HG03354 (cell line): ENCODE data around the gene PPEF1.

Experiments used
- ATAC-seq: cut with Tn5 transposase; IDR thresholded peaks from one replicate; pipeline ENCODE4 v1.9.1; 2021; ENCODE audit warnings: mild to moderate bottlenecking; ENCODE audit not compliant: unreplicated experiment, poor library complexity, severe bottlenecking

Gene PPEF1, protein sequence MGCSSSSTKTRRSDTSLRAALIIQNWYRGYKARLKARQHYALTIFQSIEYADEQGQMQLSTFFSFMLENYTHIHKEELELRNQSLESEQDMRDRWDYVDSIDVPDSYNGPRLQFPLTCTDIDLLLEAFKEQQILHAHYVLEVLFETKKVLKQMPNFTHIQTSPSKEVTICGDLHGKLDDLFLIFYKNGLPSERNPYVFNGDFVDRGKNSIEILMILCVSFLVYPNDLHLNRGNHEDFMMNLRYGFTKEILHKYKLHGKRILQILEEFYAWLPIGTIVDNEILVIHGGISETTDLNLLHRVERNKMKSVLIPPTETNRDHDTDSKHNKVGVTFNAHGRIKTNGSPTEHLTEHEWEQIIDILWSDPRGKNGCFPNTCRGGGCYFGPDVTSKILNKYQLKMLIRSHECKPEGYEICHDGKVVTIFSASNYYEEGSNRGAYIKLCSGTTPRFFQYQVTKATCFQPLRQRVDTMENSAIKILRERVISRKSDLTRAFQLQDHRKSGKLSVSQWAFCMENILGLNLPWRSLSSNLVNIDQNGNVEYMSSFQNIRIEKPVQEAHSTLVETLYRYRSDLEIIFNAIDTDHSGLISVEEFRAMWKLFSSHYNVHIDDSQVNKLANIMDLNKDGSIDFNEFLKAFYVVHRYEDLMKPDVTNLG

DNA sequence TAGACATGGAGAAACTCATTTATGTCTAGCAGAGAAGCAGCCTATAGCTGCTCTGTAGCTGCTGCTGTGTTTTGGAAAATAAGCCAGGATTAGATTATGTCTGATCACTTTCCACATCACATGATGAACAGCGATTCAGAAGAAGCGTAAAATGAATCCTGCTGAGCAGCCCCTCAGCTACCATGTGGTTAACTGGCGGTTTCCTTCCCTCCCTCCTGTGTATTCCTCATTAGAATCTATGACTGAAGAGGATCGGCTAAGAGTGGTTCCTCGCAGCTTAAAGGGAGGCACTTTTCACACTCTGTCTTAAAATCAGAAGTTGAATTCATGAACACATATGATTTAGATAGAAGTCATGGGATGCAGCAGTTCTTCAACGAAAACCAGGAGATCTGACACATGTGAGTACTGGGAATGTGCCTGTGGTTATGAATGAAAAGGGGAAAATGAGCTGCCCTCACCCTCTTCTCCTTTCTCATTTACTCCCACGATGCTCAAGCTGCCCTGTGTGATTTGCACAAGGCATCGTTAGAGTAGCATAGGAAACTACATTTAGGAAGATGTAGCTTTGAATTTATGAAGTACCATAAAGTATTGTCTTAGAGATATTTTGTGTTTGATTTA, at the start of gene PPEF1:
PPEF1 (plus strand) TSS at position 220 of the 624 bp plus-strand sequence; CDS start at position 356, 136 bp downstream.
- no peak for ATAC-seq

DNA sequence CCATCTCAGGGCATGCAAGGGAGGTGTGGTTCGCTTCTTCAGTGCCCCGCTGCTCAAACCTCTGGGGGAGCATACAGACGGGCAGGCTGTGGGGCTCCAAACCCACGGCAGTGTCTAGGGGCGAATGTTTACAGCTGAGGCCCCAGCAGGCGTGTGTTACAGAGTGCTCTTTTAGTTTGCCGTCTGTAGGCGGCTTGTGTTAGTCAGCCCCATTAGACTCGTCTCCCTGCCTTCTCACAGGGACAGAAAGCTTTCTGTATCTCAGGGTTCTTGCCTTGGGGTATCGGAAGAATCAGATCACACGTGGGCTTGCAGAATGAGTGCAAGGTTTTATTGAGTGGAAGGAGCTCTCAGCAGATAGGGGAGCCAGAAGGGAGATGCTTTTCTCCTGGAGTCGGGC, 46.2 kb upstream of the PPEF1 start:
- ATAC-seq: no peak

DNA sequence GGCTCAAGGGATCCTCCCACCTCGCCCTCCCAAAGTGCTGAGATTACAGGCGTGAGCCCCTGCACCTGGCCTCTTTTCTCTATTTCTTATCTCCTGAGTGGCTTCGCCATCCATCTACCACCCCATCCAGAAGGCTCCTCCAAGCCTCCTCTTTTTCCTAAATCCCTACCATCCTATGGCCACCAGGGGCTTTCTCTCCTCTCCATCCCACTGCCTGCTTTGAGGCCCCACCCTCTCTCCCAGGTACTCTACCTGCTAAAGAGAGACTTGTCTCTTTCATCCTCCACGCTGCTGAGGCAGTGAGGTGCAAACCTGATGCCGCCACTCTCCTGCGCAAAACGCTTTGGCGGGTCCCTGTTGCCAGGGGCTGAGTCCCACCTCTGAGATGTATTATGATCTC, 42.5 kb upstream of the PPEF1 start:
- no peak for ATAC-seq

DNA sequence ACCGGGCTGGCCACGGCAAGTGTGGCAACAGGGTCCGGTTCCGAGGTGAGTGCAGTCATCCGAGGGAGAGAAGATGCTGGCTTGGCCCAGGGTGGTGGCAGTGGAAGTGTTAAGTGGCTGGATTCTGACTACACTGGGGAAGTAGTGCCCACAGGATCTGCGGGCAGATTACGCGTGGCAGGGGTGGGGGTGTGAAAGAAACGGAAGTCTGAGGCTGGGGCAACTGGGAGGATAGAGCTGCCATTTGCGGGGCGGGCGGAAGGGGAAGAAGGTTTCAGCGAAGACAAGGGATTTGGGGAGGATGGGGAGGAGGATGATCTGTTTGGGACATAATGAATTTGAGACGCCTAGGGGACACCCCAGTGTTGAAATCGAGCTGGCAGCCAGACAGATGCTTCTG, 40.8 kb upstream of the PPEF1 start:
- ATAC-seq: no peak

DNA sequence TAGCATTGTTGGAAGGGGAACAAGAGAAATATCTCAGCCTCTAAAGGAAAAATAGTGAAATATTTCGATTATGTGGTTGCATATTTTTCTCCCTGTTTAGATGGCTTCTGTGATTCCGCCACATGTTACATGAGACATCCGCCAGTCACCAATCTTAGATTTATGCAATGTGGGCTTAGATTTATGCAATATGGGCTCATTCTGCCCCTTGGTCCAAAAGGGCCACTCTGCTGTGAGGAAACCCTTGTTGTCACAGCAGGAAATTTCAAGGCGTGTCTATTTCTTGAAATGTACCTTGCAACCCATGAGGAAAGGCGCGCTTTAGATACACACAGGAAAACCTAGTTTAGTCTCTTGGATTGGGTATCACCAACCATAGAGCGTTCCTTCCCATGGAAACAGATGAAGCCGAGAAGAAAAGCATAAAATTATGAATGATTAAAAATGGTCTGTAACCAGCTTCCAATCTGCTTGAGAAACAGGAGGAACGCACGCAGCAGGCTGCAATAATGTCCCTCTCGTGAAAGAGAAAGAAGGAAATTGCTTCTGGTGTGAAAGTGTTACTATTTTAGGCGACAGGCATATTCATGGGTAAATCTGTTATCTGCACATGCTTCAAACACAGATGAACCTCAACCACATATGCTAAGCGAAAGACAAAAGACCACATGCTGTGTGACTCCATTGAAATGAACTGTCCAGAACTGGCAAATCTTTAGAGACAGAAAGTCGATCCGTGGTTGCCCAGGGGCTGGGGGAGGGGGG, 39.2 kb upstream of the PPEF1 start:
- no peak for ATAC-seq

DNA sequence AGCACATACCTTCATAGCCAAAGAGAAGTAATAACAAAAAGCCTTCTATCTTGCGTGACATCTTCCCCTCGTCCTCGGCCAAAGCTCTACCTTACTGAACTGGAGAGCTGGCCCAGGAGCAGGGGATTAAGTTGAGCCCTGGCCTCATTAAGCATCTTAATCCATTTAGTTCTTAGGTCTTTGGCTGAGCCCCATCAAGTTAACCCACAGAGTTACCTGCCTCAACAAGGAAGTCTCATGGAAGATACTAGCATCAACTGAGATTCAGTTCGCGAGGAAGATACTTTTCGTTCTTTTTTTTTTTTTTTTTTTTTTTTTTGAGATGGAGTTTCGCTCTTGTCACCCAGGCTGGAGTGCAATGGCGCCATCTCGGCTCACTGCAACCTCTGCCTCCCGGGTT, 35.4 kb upstream of the PPEF1 start, which contains the start of gene RS1:
RS1 (minus strand) TSS at position 101 of the 400 bp plus-strand sequence; CDS start at position 61, 40 bp downstream.
- no peak for ATAC-seq

DNA sequence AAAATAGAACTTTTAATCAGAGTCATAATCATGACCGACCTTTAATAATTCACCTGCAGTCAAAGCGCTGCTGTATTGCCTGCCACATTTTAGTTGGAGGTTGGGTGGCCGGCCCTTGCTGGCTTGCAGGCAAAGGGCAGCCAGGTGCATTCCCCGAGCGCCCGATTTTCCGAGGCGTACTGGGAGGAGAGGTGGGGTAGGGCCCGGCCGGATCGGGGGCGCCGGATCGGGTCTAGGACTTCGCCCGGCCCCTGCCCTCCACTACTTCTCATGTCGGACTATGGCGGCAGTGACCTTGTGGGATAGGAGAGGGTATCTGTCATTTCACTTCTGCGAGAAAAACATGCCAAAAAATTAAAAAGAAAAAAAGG, 33.0 kb upstream of the PPEF1 start:
- ATAC-seq: peak; percentile 34

DNA sequence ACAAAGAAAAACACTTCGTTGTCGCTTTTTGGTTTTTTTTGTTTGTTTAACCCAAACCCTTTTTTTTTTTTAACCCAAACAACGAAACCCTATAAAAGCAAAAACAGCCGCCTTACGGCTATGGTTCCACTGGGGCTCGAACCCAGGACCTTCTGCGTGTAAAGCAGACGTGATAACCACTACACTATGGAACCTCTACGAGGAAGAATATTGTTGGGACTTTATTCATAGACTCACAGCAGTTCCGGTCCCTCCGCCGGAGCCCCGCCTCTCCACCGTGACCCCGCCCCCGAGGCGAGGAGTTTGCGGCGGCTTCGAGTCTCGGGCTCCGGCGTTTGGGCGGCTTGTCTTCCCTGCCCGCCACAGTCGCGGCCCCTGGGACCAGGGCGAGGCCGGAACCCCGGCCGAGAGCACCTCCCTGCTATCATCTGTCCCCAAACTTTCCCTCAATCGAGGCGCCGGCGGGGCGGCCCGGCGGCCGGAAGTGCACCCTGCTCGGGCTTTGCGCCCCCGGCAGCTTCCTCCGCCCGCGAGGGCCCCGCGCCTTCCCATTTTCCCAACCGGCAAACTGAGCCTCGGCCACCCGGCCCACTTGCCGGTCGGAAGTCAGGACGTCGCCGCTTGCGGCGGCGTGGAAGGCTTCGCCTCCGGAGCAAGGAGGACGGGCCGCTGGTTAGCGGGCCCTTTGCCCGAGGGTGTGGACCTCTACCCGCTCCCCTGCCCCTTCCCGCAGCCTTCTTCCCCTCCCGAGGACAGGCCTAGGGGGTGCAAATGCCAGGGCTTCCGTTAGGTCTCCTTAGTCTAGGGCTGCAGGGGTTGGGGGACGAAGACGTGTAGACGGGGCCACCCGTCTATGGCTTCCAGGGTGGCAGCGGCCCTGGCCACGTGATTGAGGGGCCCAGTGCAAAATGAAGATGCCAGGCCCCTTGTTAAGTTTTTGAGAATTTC, 32.4 kb upstream of the PPEF1 start:
- ATAC-seq: peak; percentile 88

DNA sequence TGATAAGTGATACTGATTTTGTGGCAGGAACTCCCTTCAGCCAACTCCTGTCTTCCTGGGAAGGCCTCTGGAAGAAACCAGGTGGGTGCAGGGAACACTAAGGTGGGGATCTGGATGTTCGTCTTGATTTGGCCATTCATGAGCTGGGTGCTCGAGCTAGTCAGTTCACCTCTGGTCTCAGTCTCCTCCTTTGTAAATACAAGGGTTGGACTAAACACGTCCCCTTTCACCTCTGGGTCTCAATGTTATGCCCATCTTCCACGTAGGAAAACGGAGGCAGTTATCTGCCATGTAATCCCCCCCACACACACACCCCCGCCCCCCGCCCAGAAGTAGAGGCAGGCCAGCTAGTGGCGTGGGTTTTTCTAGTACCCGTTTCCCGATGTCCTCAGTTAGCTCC, 31.4 kb upstream of the PPEF1 start:
- ATAC-seq: no peak

DNA sequence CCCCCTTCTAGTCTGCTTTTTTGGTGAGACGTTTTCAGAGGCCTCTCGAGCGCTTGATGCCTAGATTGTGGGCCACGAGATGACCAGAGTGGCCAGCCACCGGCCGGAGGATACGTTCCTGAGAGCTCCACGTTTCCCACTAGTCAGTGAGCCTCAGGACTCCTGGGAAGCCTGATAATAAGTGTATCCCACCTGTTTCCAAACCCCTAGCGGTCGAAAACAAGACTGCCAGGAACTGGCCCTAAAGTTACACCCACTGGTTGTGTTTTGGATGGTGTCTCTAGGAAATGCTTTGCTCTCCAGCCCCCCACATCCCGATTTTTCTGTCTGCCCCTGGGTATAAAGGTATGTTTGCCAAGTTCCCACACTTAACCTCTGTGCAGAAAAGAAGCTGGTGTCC, 31.0 kb upstream of the PPEF1 start:
- no peak for ATAC-seq

DNA sequence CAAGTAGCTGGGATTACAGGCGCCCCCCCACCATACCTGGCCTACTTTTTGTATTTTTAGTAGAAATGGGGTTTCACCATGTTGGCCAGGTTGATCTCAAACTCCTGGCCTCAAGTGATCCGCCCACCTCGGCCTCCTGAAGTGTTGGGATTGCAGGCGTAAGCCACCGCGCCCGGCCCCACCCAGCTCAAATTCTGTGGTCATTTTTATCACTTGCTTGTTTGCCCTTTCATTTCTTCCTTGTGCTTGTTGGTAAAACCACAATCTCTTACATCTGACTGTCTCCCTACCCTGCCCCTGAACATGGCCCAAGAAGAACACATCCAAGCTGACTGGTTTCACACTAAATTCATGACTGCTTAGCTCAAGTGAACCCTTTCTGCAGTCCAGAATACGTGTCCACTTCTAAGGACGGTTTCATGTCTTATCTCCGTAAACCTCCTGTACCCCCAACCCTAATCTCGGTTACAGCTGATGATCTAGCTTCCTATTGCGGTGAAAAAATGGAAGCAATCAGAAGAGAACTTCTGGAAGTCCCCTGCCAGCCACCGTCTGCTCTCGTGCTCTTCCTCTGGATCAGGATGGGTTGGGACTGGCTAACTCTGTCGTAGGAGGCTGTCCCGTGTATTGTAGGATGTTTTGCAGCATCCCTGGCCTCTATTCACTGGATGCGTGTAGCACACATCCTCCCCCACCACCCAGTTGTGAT, 30.1 kb upstream of the PPEF1 start:
- ATAC-seq: no peak

DNA sequence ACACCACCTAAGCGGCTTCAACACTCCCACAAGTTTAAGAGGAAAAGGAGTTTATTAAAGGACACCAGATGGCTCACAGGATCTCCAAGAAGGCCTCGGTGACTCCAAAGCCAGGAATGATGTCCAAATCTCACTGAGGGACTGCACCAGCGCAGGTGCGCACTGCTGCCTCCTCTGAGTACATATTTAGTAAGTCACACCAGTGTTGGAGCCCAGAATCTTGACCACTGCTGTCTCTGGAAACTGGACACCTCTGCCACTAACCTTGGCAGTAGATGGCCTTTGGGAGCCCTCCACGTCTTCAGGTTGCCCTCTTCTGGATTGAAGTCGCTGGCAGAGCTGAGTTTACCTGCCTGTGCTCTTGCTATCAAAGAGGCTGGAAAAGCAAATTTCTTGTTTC, 25.4 kb upstream of the PPEF1 start:
- no peak for ATAC-seq

DNA sequence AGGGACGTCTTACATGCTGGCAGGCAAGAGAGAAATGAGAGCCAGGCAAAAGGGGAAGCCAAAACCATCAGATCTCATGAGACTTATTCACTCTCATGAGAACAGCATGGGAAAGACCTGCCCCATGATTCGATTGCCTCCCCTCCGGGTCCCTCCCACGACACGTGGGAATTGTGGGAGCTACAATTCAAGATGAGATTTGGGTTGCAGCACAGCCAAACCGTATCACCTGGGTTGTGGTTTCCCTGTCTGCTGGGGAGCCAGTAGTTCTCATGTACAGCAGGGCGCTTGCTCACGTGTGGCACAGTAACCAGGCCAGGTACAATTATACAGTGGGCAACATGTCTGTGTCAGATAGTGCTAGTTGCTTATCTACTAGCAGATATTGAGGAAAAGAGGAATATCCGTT, 24.5 kb upstream of the PPEF1 start:
- no peak for ATAC-seq

DNA sequence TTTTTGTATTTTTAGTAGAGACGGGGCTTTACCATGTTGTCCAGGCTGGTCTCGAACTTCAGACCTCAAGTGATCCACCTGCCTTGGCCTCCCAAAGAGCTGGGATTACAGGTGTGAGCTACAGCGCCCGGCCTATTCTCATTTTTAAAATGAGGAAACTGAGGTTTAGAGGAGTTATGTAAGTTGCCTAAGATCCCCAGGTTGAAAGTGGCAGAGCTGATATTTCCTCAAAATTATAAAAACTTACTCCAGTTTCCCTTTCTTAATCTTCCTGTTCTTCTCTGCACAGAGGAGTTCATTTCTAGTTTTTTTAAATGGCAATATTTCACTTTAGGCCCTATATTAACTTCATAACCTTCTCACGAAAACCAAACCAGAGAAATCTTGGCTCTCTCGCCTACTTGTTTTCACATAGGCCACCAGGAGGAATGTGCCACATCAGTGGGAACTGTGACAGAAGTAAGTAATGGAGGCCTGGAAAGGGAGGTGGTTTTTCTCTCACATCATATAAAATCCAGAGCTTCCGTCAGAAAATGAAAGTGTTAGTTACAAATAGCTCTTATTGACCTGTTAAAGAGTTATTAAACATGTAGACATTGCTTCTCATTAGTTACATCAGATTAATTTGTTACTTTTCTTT, 19.5 kb upstream of the PPEF1 start:
- ATAC-seq: no peak

DNA sequence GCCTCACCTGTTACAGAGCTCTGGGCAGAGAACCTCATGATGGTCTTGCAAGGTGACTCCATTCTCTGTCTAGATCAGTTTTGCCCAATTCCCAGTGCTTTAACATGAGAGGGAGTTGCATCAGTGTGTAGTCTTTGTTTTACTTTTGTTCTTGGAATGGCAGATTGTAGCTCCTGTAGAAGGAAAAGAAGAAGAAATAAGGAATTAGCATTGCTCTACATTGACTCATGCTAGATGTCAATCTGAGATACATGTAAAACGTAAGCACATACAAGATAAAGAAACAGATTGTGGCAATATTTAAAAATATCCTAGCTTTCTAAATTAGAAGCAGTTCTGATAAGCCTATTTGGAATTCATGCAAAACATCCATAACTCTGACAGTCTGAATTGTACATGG, 16.0 kb upstream of the PPEF1 start:
- no peak for ATAC-seq

DNA sequence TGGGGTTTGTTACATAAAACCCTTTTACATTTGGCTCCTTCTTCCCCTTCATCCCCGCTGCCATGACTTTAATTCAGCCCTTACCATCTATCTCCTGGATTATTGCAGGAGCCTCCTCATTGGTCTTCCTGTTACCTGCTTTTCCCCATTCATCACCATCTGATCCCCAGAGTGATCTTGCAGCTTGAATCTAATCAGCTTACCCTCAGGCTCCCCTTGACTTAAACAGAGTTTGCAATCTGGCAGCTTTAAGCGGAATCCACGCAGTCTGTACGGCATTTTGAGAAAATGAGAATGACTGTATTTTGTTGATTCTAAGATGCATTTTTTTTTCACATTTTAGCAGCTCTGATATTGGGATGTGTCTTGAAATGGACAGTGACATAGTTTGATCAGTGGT, 14.9 kb upstream of the PPEF1 start:
- no peak for ATAC-seq

DNA sequence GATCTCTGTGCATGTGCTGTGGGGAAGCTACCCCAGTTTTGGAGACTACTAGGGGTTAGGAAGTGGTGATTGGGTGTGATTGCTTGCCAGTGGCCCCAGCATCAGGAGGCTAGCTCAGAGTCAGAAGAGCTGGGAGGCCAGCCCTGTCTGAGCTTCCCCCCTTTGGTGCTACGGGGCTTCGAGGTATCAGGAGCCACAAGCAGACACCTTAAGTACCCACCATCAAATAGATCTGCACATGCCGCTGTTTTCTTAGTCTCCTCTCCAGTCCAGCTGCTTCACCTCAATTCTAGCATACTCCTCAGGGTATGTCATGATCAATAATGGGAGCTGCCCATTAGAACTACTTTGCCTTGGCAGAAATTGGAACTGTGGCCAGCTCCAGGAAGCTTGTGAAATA, 10.8 kb upstream of the PPEF1 start:
- ATAC-seq: no peak
